IMR-90 (cell line): ENCODE data around the gene POFUT2. TPM values are rescaled to one million over a fixed set of nuclear protein-coding genes. Genes with fewer than 3 reads are reported as not detected.

Experiments
- ATAC-seq: fragments of 200-7000 bp; cut with Tn5 transposase; 2 replicates; pipeline ENCODE4 v1.9.1; 2020; ENCODE audit warnings: low read depth, mild to moderate bottlenecking, moderate library complexity
- BruUV-seq: library from RNA; stranded (reverse); fragments of 400-500 nt; replicated peaks from 2 replicates; lab custom pipeline; 2021; lab: Mats Ljungman, UMichigan
- CTCF ChIA-PET: fragments of 300-600 bp; formaldehyde crosslinking; extraction: SDS; loops from one replicate; lab custom pipeline; 2021; ENCODE audit warnings: antibody characterized with exemption; lab: Yijun Ruan, JAX
- POLR2A ChIA-PET: fragments of 300-600 bp; sonication (Branson Sonifier 250); formaldehyde crosslinking; loops from one replicate; lab custom pipeline; 2022; ENCODE audit warnings: antibody characterized with exemption; ENCODE audit not compliant: unreplicated experiment; lab: Charles Lee
- DNase-seq: peaks from one replicate; pipeline ENCODE4 v3.0.0; 2013
- H2AFZ ChIP-seq: replicated peaks from 2 replicates; pipeline ENCODE3; 2013; ENCODE audit warnings: low read length, mild to moderate bottlenecking; ENCODE audit not compliant: poor library complexity
- H2AK5ac ChIP-seq: 2 replicates; pipeline ENCODE4 v1.6.1; 2013; ENCODE audit warnings: low read depth, low read length, inconsistent platforms
- H2AK9ac ChIP-seq: replicated peaks from 2 replicates; pipeline ENCODE3; 2013; ENCODE audit warnings: mild to moderate bottlenecking, low read depth, low read length, moderate library complexity; ENCODE audit not compliant: poor library complexity
- H2BK120ac ChIP-seq: 2 replicates; pipeline ENCODE4 v1.6.1; 2013; ENCODE audit warnings: low read depth, low read length, inconsistent platforms
- H2BK15ac ChIP-seq: 3 replicates; pipeline ENCODE4 v1.6.1; 2013; ENCODE audit warnings: low read depth, low read length, inconsistent platforms
- H2BK20ac ChIP-seq: 2 replicates; pipeline ENCODE4 v1.6.1; 2013; ENCODE audit warnings: low read depth, mild to moderate bottlenecking, inconsistent platforms, low read length, moderate library complexity
- H2BK5ac ChIP-seq: 2 replicates; pipeline ENCODE4 v1.6.1; 2013; ENCODE audit warnings: mild to moderate bottlenecking, low read depth, low read length, inconsistent platforms; ENCODE audit not compliant: poor library complexity, severe bottlenecking
- H3K14ac ChIP-seq: replicated peaks from 2 replicates; pipeline ENCODE4 v1.6.1; 2013; ENCODE audit warnings: low read depth, low read length, inconsistent platforms
- H3K18ac ChIP-seq: 2 replicates; pipeline ENCODE4 v1.6.1; 2013; ENCODE audit warnings: low read depth, low read length, control low read depth
- H3K23ac ChIP-seq: 2 replicates; pipeline ENCODE4 v1.6.1; 2013; ENCODE audit warnings: low read depth, low read length, inconsistent platforms
- H3K27ac ChIP-seq: 2 replicates; pipeline ENCODE4 v1.5.1; 2013; ENCODE audit warnings: mild to moderate bottlenecking, control low read depth, low read length; ENCODE audit not compliant: insufficient read depth
- H3K27me3 ChIP-seq: 2 replicates; pipeline ENCODE4 v1.6.1; 2013; ENCODE audit warnings: low read length; ENCODE audit not compliant: control insufficient read depth, insufficient read depth
- H3K36me3 ChIP-seq: 2 replicates; pipeline ENCODE4 v1.6.1; 2013; ENCODE audit warnings: low read length, mixed read lengths; ENCODE audit not compliant: control insufficient read depth, insufficient read depth
- H3K4ac ChIP-seq: 2 replicates; pipeline ENCODE4 v1.6.1; 2013; ENCODE audit warnings: low read depth, low read length, inconsistent platforms
- H3K4me1 ChIP-seq: 2 replicates; pipeline ENCODE4 v1.6.1; 2013; ENCODE audit warnings: low read length, mixed read lengths; ENCODE audit not compliant: control insufficient read depth, insufficient read depth
- H3K4me2 ChIP-seq: 2 replicates; pipeline ENCODE4 v1.6.1; 2013; ENCODE audit warnings: low read depth, mild to moderate bottlenecking, control low read depth, low read length, moderate library complexity
- H3K4me3 ChIP-seq: 2 replicates; pipeline ENCODE4 v1.5.1; 2013; ENCODE audit warnings: low read depth, mild to moderate bottlenecking, control low read depth, low read length, moderate library complexity; ENCODE audit not compliant: insufficient read depth
- H3K56ac ChIP-seq: 2 replicates; pipeline ENCODE4 v1.6.1; 2013; ENCODE audit warnings: low read length, inconsistent platforms; ENCODE audit not compliant: insufficient read depth; ENCODE audit errors: extremely low read depth
- H3K79me1 ChIP-seq, 2 experiments: 2 replicates each; pipeline ENCODE4 v1.6.1; 2013; ENCODE audit warnings: low read length in 2 of 2, inconsistent platforms in 1 of 2, low read depth in 1 of 2
- H3K9ac ChIP-seq: 2 replicates; pipeline ENCODE4 v1.6.1; 2013; ENCODE audit warnings: low read depth, low read length, control low read depth
- H3K9me1 ChIP-seq: 2 replicates; pipeline ENCODE4 v1.6.1; 2013; ENCODE audit warnings: low read length, inconsistent platforms; ENCODE audit not compliant: insufficient read depth
- H3K9me3 ChIP-seq: 2 replicates; pipeline ENCODE4 v1.6.1; 2013; ENCODE audit warnings: low read length; ENCODE audit not compliant: control insufficient read depth, insufficient read depth
- H4K20me1 ChIP-seq: 2 replicates; pipeline ENCODE4 v1.6.1; 2013; ENCODE audit warnings: low read length, inconsistent platforms; ENCODE audit not compliant: insufficient read depth
- H4K5ac ChIP-seq: 2 replicates; pipeline ENCODE4 v1.6.1; 2013; ENCODE audit warnings: mild to moderate bottlenecking, low read depth, low read length, control low read depth
- H4K8ac ChIP-seq, 2 experiments: 2 replicates each; pipeline ENCODE4 v1.6.1; 2013; ENCODE audit warnings: low read depth in 2 of 2, low read length in 2 of 2, control low read depth in 1 of 2, inconsistent platforms in 1 of 2
- H4K91ac ChIP-seq: 2 replicates; pipeline ENCODE4 v1.6.1; 2013; ENCODE audit warnings: low read depth, low read length, inconsistent platforms; ENCODE audit not compliant: insufficient read depth
- FOS ChIP-seq: fragments of 150-350 bp; IDR thresholded peaks from 2 replicates; pipeline ENCODE4 v1.6.1; 2016; ENCODE audit warnings: low read depth, low read length
- RFX5 ChIP-seq: IDR thresholded peaks from 2 replicates; pipeline ENCODE4 v1.8.0; 2012; ENCODE audit warnings: low read depth, mild to moderate bottlenecking, low read length, moderate library complexity
- WGBS, 2 experiments: methylation state at CpG; one replicate each; pipeline versions ENCODE4 v1.1.5 to v1.1.7; 2013; ENCODE audit warnings: missing lambda C conversion rate in 2 of 2; ENCODE audit not compliant: insufficient read length in 1 of 2; ENCODE audit errors: extremely low coverage in 2 of 2; 5-methylcytosine and 5-hydroxymethylcytosine counted together
- dilution Hi-C: fragments of 300-500 bp; cut with HindIII; formaldehyde crosslinking; loops from one replicate; pipeline ENCODE4 v1.14.3; 2018; ENCODE audit warnings: low sequenced_read_pairs; ENCODE audit not compliant: unreplicated experiment
- in situ Hi-C: fragments of 300-500 bp; cut with MboI; formaldehyde crosslinking; loops from 3 replicates; pipeline ENCODE4 v1.14.3; 2019; ENCODE audit warnings: low sequenced_read_pairs, inconsistent platforms, mixed read lengths
- intact Hi-C: fragments of 100-400 bp; cut with micrococcal nuclease; formaldehyde crosslinking; loops from 2 replicates; pipeline ENCODE4 v1.10.0; 2022
- polyA plus RNA-seq, 3 experiments: library from polyadenylated mRNA; depleted of rRNA; stranded (reverse); fragments of >200 nt; gene quantifications; 2 replicates each; pipeline ENCODE4 v1.2.3, GENCODE V29; 2012; ENCODE audit warnings: low replicate concordance in 1 of 3
- total RNA-seq: library from RNA; depleted of rRNA; stranded (reverse); fragments of >200 nt; gene quantifications from 2 replicates; pipeline ENCODE4 v1.2.3, GENCODE V29; 2012

Gene POFUT2
- total and polyA plus RNA-seq, 2 of the 4 experiments (the other 2 are of a cell fraction), result 18.8 to 59.3 TPM

DNA sequence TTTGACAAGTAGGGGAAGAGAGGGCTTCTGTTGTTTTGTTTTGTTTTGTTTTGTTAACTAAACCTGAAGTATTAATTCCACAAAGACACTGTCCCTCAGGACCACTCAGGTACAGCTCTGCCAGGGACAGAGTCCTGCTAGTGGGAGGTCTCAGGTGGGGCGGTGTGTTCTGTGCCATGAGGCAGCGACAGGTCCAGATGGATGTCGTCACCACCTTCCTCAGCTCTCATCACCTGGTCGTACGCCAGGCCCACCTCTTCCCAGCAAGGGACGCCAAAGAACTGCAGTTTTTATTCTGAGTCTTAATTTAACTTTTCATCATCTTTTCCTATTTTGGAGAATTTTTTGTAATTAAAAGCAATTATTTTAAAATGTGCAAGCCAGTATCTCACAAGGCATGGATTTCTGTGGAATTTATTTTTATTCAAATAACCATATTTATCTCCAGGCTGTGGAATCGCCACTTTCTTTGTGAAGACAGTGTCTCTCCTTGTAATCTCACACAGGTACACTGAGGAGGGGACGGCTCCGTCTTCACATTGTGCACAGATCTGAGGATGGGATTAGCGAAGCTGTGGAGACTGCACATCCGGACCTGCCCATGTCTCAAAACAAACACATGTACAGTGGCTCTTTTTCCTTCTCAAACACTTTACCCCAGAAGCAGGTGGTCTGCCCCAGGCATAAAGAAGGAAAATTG, 62.5 kb downstream of the POFUT2 start:
- Histone ChIP-seq H3K79me1 (peaks cover 8 to 11% of the 10 kb centered on the region in 2 experiments; a peak in 2 of 4 replicates), H3K4ac (0 out of 2 replicates have a peak overlapping the region, but pooled peaks have one; percentile 56), H3K27ac (no peak overlapping the region), H3K9me3 (no peaks in the 10 kb centered on the region), H3K4me2 (no peak overlapping the region), H3K9ac (no peak overlapping the region), H2BK15ac (no peak overlapping the region), H2BK20ac (no peak overlapping the region; the same call in 1 of the 2 replicates), H3K23ac (0 out of 2 replicates have a peak overlapping the region, but pooled peaks have one; percentile 52), H4K20me1 (peaks cover 49% of the 10 kb centered on the region), H2AK5ac (0 out of 2 replicates have a peak overlapping the region, but pooled peaks have one; percentile 10), H3K9me1 (peaks cover 32% of the 10 kb centered on the region), H3K56ac (no peak overlapping the region), H2AK9ac (no peak overlapping the region), H3K18ac (no peak overlapping the region), H4K91ac (peak overlapping the region; percentile 20; the same call in 1 of the 2 replicates), H3K27me3 (no peaks in the 10 kb centered on the region), H2BK120ac (no peak overlapping the region), H3K4me3 (no peak overlapping the region), H4K8ac (no peak overlapping the region), H2AFZ (no peak overlapping the region), H3K14ac (no peak overlapping the region), H3K36me3 (peaks cover 43% of the 10 kb centered on the region), H4K5ac (no peak overlapping the region), H3K4me1 (peaks cover 26% of the 10 kb centered on the region), H2BK5ac (no peak overlapping the region)
- no peak for DNase-seq
- ChIA-PET POLR2A (no interaction called here), CTCF (interaction anchor here (1.0 kb wide), 1 partner anchor 87 kb away, joined by 3 read pairs; no protein-coding TSS in a partner anchor)
- no peak for TF ChIP-seq FOS
- TF ChIP-seq RFX5, result no peak
- in situ Hi-C loops, result no loop called here
- intact Hi-C loops, result loop anchor here (5.0 kb wide), 1 partner anchor 83 kb away; no protein-coding TSS in a partner anchor
- ATAC-seq, result no peak
- no TSS peak for BruUV-seq
- WGBS, 2 experiments, result no CpG with 5 or more reads among the region's 11 CpGs
- dilution Hi-C loops, result no loop called here
